Measurements from ENCODE around the gene THADA.
"Not testable (repeated sequence)": the region's sequence is repeated elsewhere in the genome, so short reads cannot be mapped to it uniquely, and the experiment has no call there.

THADA gene

DNA sequence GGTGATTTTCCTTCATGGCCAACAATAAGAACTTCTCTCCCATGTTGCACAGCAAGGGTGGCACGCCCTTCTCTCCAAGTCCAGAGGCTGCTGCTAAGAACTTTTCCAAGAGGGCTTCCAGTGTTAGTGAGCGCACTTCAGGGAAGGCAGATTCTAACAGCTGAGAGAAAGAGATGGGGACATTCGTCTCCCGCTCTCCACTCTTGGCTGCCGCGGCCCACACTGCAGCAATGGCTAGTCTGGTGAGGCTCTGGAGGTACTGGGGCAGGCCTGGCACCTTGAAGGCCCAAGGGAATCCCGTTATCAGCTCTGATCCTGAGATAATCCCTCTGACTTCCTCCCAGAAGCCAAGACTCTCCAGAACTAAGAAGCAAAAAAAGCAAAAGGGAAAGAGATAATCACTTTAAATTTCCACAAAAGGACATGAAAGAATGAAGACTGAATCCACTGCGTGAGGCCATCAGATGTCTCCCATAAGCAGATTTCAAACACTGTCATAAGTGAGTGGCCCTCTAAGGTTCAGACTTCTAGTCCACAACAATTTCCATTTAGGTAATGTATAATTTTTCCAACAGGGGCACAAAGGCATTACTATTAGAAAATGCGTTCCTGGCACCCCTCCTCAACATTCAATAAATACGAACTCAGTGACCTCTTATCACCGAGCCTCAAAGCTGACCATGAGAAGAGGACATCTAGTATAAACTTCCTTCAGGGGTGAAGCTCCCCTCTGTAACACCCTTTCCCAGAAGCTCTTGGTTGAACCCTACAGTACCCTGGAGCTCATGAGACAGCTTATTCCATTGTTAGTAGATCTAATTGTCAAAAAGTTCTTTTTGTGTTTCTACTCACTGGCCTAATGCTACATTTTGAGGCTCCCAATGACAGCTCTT, 302.7 kb downstream of the THADA start:
- no peak overlapping the region for H3K4me3 ChIP-seq (ENCODE audit: control insufficient read depth, low read depth, low read length)
- TF ChIP-seq, protein P1, sequence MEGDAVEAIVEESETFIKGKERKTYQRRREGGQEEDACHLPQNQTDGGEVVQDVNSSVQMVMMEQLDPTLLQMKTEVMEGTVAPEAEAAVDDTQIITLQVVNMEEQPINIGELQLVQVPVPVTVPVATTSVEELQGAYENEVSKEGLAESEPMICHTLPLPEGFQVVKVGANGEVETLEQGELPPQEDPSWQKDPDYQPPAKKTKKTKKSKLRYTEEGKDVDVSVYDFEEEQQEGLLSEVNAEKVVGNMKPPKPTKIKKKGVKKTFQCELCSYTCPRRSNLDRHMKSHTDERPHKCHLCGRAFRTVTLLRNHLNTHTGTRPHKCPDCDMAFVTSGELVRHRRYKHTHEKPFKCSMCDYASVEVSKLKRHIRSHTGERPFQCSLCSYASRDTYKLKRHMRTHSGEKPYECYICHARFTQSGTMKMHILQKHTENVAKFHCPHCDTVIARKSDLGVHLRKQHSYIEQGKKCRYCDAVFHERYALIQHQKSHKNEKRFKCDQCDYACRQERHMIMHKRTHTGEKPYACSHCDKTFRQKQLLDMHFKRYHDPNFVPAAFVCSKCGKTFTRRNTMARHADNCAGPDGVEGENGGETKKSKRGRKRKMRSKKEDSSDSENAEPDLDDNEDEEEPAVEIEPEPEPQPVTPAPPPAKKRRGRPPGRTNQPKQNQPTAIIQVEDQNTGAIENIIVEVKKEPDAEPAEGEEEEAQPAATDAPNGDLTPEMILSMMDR (conservative IDR thresholded peaks at IDR 0.05; ENCODE audit: control insufficient read depth, insufficient read depth, low read depth, low read length) = no peak
- DNase-seq (ENCODE audit: low read depth) = no peak

DNA sequence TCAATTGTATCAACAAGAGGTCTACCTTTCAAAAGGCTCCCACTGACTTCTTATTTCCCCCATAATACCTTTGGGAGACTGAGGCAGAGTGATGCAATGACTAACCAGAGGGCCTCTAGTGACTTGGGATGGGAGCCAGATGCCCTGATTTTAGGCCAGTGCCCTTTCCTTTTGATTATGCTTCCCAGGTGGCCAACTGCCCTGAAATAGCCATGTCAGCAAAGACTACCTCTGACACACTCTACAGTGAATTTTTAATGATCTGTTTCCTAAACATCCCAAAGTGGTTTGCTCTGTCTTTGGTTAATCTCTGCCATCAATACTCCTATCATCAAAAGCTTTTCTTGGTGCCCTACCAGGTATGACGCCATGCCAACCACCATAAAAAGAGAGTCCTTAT, 303.5 kb downstream of the THADA start:
- H3K4me3 ChIP-seq (ENCODE audit: control insufficient read depth, low read depth, low read length) = no peak overlapping the region
- TF ChIP-seq, protein P1 (conservative IDR thresholded peaks at IDR 0.05; ENCODE audit: control insufficient read depth, insufficient read depth, low read depth, low read length) = no peak
- DNase-seq (ENCODE audit: low read depth) = no peak

DNA sequence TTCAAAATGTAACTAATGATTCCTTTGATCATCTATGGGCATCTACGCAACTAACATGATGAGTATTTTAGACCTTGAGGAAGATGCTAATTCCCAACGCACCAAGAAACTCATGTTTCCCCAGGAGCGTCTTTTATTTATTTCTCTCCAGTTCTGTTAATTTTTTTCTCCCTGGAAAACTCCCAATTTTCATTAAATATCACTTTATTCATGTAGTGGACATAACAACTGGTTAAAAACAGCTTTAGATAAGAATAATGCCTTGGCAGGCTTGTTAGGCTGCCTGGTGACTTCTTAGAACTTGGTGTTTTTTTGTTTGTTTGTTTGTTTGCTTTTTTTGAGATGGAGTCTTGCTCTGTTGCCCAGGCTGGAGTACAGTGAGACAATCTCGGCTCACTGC, 306.5 kb downstream of the THADA start:
- H3K4me3 ChIP-seq (ENCODE audit: control insufficient read depth, low read depth, low read length) = no peak overlapping the region
- TF ChIP-seq, protein P1 (conservative IDR thresholded peaks at IDR 0.05; ENCODE audit: control insufficient read depth, insufficient read depth, low read depth, low read length) = no peak
- no peak for DNase-seq (ENCODE audit: low read depth)

DNA sequence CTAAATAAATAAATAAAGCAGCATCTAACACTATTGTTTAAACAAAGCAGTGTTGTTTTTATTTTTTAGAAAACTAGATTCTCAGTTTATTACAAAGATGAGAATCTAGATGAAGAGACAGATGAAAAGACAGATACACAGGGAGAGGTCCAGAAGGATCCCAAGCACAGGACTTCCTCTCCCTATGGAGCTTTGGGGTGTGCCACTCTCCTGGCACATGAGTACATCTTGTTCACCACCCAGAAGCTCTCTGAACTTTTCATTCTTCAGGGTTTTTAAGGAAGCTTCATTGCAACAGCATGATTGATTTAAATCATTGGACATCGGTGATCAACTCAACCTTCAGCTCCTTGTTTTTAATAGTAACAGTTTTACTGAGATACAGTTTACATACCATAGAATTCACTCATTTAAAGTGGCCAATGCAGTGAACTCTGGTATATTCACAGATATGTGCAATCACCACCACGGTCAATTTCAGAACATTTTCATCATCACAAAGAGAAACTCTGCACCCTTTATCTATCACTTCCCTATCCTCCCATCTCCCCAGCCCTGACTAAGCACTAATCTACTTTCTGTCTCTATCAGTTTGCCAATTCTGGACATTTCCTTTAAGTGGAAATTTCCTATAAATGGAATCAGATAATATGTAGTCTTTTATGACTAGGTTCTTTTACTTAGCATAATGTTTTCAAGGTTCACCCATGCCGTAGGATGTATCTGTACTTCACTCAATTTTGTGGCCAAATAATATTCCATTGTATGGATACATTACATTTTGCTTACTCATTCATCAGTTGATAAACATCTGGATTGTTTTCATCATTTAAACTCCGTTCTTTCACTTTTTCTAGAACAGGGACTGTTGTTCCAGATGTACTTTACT, 307.2 kb downstream of the THADA start:
- no peak overlapping the region for H3K4me3 ChIP-seq (ENCODE audit: control insufficient read depth, low read depth, low read length)
- TF ChIP-seq, protein P1 (conservative IDR thresholded peaks at IDR 0.05; ENCODE audit: control insufficient read depth, insufficient read depth, low read depth, low read length) = no peak
- no peak for DNase-seq (ENCODE audit: low read depth)

DNA sequence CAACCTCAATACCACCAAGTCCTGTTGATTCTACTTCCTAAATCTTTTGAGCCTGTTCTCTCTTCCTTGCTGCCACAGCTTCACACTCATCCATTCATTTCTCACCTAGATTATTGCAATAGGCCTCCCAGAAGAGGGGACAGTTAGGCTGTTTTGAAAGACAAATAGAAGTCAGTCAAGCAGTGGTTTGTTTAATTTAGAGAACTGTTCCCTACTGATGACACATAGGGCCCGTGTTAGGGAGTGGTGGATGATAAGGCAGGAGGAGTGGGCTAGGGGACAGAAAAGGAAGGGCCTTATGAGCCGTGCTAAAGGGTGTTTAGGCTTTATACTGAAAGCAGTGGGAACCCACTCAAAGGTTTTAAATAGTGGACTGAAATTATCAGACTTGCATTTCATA, 309.9 kb downstream of the THADA start:
- TF ChIP-seq, protein P1 (conservative IDR thresholded peaks at IDR 0.05; ENCODE audit: control insufficient read depth, insufficient read depth, low read depth, low read length) = no peak
- no peak overlapping the region for H3K4me3 ChIP-seq (ENCODE audit: control insufficient read depth, low read depth, low read length)
- DNase-seq (ENCODE audit: low read depth) = no peak

DNA sequence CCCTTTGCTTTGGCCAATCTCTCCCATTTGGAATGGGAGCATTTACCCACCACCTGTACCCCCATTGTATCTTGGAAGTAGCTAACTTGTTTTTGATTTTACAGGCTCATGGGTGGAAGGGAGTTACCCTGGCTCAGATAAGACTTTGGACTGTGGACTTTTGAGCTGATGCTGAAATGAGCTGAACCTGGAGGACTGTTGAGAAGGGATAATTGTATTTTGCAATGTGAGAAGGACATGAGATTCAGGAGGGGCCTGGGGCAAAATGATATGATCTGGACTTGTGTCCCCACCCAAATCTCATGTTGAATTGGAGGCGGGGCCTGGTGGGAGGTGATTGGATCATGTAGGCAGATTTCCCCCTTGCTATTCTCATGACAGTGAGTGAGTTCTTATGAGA, 310.9 kb downstream of the THADA start:
- no peak overlapping the region for H3K4me3 ChIP-seq (ENCODE audit: control insufficient read depth, low read depth, low read length)
- no peak for DNase-seq (ENCODE audit: low read depth)
- TF ChIP-seq, protein P1 (conservative IDR thresholded peaks at IDR 0.05; ENCODE audit: control insufficient read depth, insufficient read depth, low read depth, low read length) = no peak

DNA sequence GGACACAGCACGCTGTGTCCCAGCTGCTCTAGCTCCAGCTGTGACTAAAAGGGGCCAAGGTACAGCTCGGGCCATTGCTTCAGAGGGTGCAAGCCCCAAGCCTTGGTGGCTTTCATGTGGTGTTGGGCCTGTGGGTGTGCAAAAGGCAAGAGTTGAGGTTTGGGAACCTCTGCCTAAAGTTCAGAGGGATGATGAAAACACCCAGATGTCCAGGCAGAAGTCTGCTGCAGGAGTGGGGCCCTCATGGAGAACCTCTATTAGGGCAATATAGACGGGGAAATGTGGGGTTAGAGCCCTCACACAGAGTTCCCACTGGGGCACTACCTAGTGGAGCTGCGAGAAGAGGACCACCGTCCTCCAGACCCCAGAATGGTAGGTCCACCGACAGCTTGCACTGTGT, 311.5 kb downstream of the THADA start:
- not testable (repeated sequence) for DNase-seq (ENCODE audit: low read depth); H3K4me3 ChIP-seq (ENCODE audit: control insufficient read depth, low read depth, low read length)

Measured in fibroblast of mammary gland (primary cell).